Measurements from ENCODE around the gene ALK.

The ALK gene

GRCh38 chr2:29334706-29335105 lies 586.7 kb downstream of the ALK start:
- Histone ChIP-seq H3K9me3 (ENCODE audit: insufficient read depth, low read length, severe bottlenecking) (no peaks in the 10 kb centered on the region), H4K20me1 (ENCODE audit: insufficient read depth, low read length) (no peaks in the 10 kb centered on the region), H3K4me3 (ENCODE audit: low read depth in 1 of 2, low read length in 2 of 2) (no peak overlapping the region), H3K27ac (ENCODE audit: low read length) (no peak overlapping the region), H3K4me2 (ENCODE audit: insufficient read depth, low read length) (no peak overlapping the region), H3K9ac (ENCODE audit: low read depth, low read length) (no peak overlapping the region), H3K4me1 (ENCODE audit: insufficient read depth, low read length) (no peaks in the 10 kb centered on the region), H3K27me3 (ENCODE audit: insufficient read depth, low read length, poor library complexity) (no peaks in the 10 kb centered on the region), H2AFZ (ENCODE audit: low read depth, low read length) (no peak overlapping the region), H3K79me2 (ENCODE audit: insufficient read depth, low read length) (no peaks in the 10 kb centered on the region), H3K36me3 (ENCODE audit: insufficient read depth, low read length) (no peaks in the 10 kb centered on the region)
- DNase-seq, result no peak
- ATAC-seq (ENCODE audit: insufficient read depth, low read depth), result no peak
- TF ChIP-seq CTCF (IDR thresholded peaks at IDR 0.05; ENCODE audit: borderline replicate concordance, extremely low read depth, low read length, poor library complexity, severe bottlenecking) (no peak), EZH2 (IDR thresholded peaks at IDR 0.05; ENCODE audit: borderline replicate concordance, low read depth, low read length, severe bottlenecking) (no peak)

GRCh38 chr2:29332540-29332939 lies 588.8 kb downstream of the ALK start:
- Histone ChIP-seq H3K79me2 (ENCODE audit: insufficient read depth, low read length) (no peaks in the 10 kb centered on the region), H3K27ac (ENCODE audit: low read length) (no peak overlapping the region), H3K9me3 (ENCODE audit: insufficient read depth, low read length, severe bottlenecking) (no peaks in the 10 kb centered on the region), H2AFZ (ENCODE audit: low read depth, low read length) (no peak overlapping the region), H3K27me3 (ENCODE audit: insufficient read depth, low read length, poor library complexity) (no peaks in the 10 kb centered on the region), H4K20me1 (ENCODE audit: insufficient read depth, low read length) (0 out of 2 replicates have a peak, but pooled peaks cover 2% of the 10 kb centered on the region), H3K4me3 (ENCODE audit: low read depth in 1 of 2, low read length in 2 of 2) (no peak overlapping the region), H3K4me1 (ENCODE audit: insufficient read depth, low read length) (no peaks in the 10 kb centered on the region), H3K36me3 (ENCODE audit: insufficient read depth, low read length) (no peaks in the 10 kb centered on the region), H3K4me2 (ENCODE audit: insufficient read depth, low read length) (no peak overlapping the region), H3K9ac (ENCODE audit: low read depth, low read length) (no peak overlapping the region)
- DNase-seq, result no peak
- no peak for ATAC-seq (ENCODE audit: insufficient read depth, low read depth)
- TF ChIP-seq EZH2 (IDR thresholded peaks at IDR 0.05; ENCODE audit: borderline replicate concordance, low read depth, low read length, severe bottlenecking) (no peak), CTCF (IDR thresholded peaks at IDR 0.05; ENCODE audit: borderline replicate concordance, extremely low read depth, low read length, poor library complexity, severe bottlenecking) (no peak)

- no peaks in the 10 kb centered on the region for H3K4me1 ChIP-seq (ENCODE audit: insufficient read depth, low read length)
- DNase-seq (no peak), ATAC-seq (ENCODE audit: insufficient read depth, low read depth) (no peak)
- H3K27me3 ChIP-seq (ENCODE audit: insufficient read depth, low read length, poor library complexity), result no peaks in the 10 kb centered on the region
- no peak for TF ChIP-seq EZH2 (IDR thresholded peaks at IDR 0.05; ENCODE audit: borderline replicate concordance, low read depth, low read length, severe bottlenecking)
- TF ChIP-seq CTCF (IDR thresholded peaks at IDR 0.05; ENCODE audit: borderline replicate concordance, extremely low read depth, low read length, poor library complexity, severe bottlenecking), result peak; percentile 37
- H3K36me3 ChIP-seq (ENCODE audit: insufficient read depth, low read length), result no peaks in the 10 kb centered on the region
- no peak overlapping the region for H3K4me3 ChIP-seq (ENCODE audit: low read depth in 1 of 2, low read length in 2 of 2)
- no peak overlapping the region for H3K9ac ChIP-seq (ENCODE audit: low read depth, low read length)
- H2AFZ ChIP-seq (ENCODE audit: low read depth, low read length), result no peak overlapping the region
- H3K27ac ChIP-seq (ENCODE audit: low read length), result no peak overlapping the region
- no peaks in the 10 kb centered on the region for H3K79me2 ChIP-seq (ENCODE audit: insufficient read depth, low read length)
- 0 out of 2 replicates have a peak, but pooled peaks cover 2% of the 10 kb centered on the region for H4K20me1 ChIP-seq (ENCODE audit: insufficient read depth, low read length)
- H3K9me3 ChIP-seq (ENCODE audit: insufficient read depth, low read length, severe bottlenecking), result no peaks in the 10 kb centered on the region
- no peak overlapping the region for H3K4me2 ChIP-seq (ENCODE audit: insufficient read depth, low read length)
Observed at GRCh38 chr2:29329899-29330298, 591.5 kb downstream of the ALK start.

GRCh38 chr2:29326926-29327325 lies 594.5 kb downstream of the ALK start:
- Histone ChIP-seq H3K36me3 (ENCODE audit: insufficient read depth, low read length) (no peaks in the 10 kb centered on the region), H3K27ac (ENCODE audit: low read length) (no peak overlapping the region), H4K20me1 (ENCODE audit: insufficient read depth, low read length) (0 out of 2 replicates have a peak, but pooled peaks cover 2% of the 10 kb centered on the region), H3K79me2 (ENCODE audit: insufficient read depth, low read length) (no peaks in the 10 kb centered on the region), H3K4me2 (ENCODE audit: insufficient read depth, low read length) (no peak overlapping the region), H3K4me1 (ENCODE audit: insufficient read depth, low read length) (no peaks in the 10 kb centered on the region), H3K9me3 (ENCODE audit: insufficient read depth, low read length, severe bottlenecking) (no peaks in the 10 kb centered on the region), H3K9ac (ENCODE audit: low read depth, low read length) (no peak overlapping the region), H2AFZ (ENCODE audit: low read depth, low read length) (no peak overlapping the region), H3K4me3 (ENCODE audit: low read depth in 1 of 2, low read length in 2 of 2) (no peak overlapping the region), H3K27me3 (ENCODE audit: insufficient read depth, low read length, poor library complexity) (no peaks in the 10 kb centered on the region)
- DNase-seq (no peak), ATAC-seq (ENCODE audit: insufficient read depth, low read depth) (no peak)
- TF ChIP-seq EZH2 (IDR thresholded peaks at IDR 0.05; ENCODE audit: borderline replicate concordance, low read depth, low read length, severe bottlenecking) (no peak), CTCF (IDR thresholded peaks at IDR 0.05; ENCODE audit: borderline replicate concordance, extremely low read depth, low read length, poor library complexity, severe bottlenecking) (no peak)

Measured in DND-41 (cell line).